HepG2 (cell line): ENCODE measurements around the gene NUDT3. TPM values are rescaled to one million over a fixed set of nuclear protein-coding genes. Genes with fewer than 3 reads are reported as not detected.

Experiments
- ATAD3A ChIP-seq: sonication (generic); formaldehyde crosslinking; IDR thresholded peaks from 2 replicates; pipeline ENCODE4 v1.4.0; 2020; ENCODE audit warnings: missing genetic modification reagents
- ATRX ChIP-seq: sonication (generic); formaldehyde crosslinking; IDR thresholded peaks from 2 replicates; pipeline ENCODE4 v1.4.0; 2020; ENCODE audit warnings: missing genetic modification reagents, borderline replicate concordance
- CERS6 ChIP-seq: sonication (generic); formaldehyde crosslinking; IDR thresholded peaks from 2 replicates; pipeline ENCODE4 v1.5.0; 2020; ENCODE audit warnings: missing genetic modification reagents
- CREM ChIP-seq, 2 experiments: sonication (generic) in 1 of 2; formaldehyde crosslinking in 1 of 2; IDR thresholded peaks; 2 replicates each; pipeline versions ENCODE4 v1.4.0 to v1.6.1; 2016 to 2020; ENCODE audit warnings: antibody characterized with exemption in 1 of 2, mild to moderate bottlenecking in 1 of 2, missing genetic modification reagents in 1 of 2
- ERF ChIP-seq: IDR thresholded peaks from 2 replicates; pipeline ENCODE4 v1.6.1; 2018; ENCODE audit warnings: missing biosample characterization, missing genetic modification reagents
- FIP1L1 ChIP-seq: fragments of 200-400 bp; formaldehyde crosslinking; IDR thresholded peaks from 2 replicates; pipeline ENCODE4 v1.6.1; 2018; ENCODE audit warnings: low read depth, mild to moderate bottlenecking, low read length, moderate library complexity, borderline replicate concordance; ENCODE audit not compliant: insufficient read depth
- GRHL1 ChIP-seq: sonication (generic); formaldehyde crosslinking; conservative IDR thresholded peaks from 2 replicates; pipeline ENCODE4 v1.8.0; 2022; ENCODE audit warnings: missing genetic modification reagents
- KAT7 ChIP-seq: IDR thresholded peaks from 2 replicates; pipeline ENCODE4 v1.6.1; 2018; ENCODE audit warnings: borderline replicate concordance, missing compliant biosample characterization
- MAZ ChIP-seq, 2 experiments: sonication (generic) in 1 of 2; formaldehyde crosslinking in 1 of 2; IDR thresholded peaks; 2 replicates each; pipeline versions ENCODE4 v1.5.0 to v1.6.1; 2012 to 2020; ENCODE audit warnings: low read depth in 2 of 2, mild to moderate bottlenecking in 2 of 2, borderline replicate concordance in 1 of 2, improper control_type of control experiment in 1 of 2, low read length in 1 of 2, missing genetic modification reagents in 1 of 2, moderate library complexity in 1 of 2
- MLXIP ChIP-seq: sonication (generic); formaldehyde crosslinking; IDR thresholded peaks from 2 replicates; pipeline ENCODE4 v1.9.0; 2021; ENCODE audit warnings: missing genetic modification reagents, borderline replicate concordance
- MXD1 ChIP-seq: sonication (generic); formaldehyde crosslinking; IDR thresholded peaks from 2 replicates; pipeline ENCODE4 v1.4.0; 2020; ENCODE audit warnings: mild to moderate bottlenecking, missing genetic modification reagents
- PRMT3 ChIP-seq: sonication (generic); formaldehyde crosslinking; IDR thresholded peaks from 2 replicates; pipeline ENCODE4 v1.8.1; 2022; ENCODE audit warnings: low read depth, mild to moderate bottlenecking, moderate library complexity, missing genetic modification reagents, borderline replicate concordance
- RXRB ChIP-seq: IDR thresholded peaks from 2 replicates; pipeline ENCODE4 v1.6.1; 2016; ENCODE audit warnings: borderline replicate concordance, missing genetic modification reagents, missing compliant biosample characterization
- SNRNP70 ChIP-seq: fragments of 200-400 bp; formaldehyde crosslinking; IDR thresholded peaks from 2 replicates; pipeline ENCODE4 v1.6.1; 2017; ENCODE audit warnings: mild to moderate bottlenecking, low read depth, low read length, moderate library complexity
- ZNF160 ChIP-seq: sonication (generic); formaldehyde crosslinking; IDR thresholded peaks from 2 replicates; pipeline ENCODE4 v1.8.0; 2022; ENCODE audit warnings: mild to moderate bottlenecking, inconsistent platforms, missing genetic modification reagents
- ZNF256 ChIP-seq: sonication (generic); formaldehyde crosslinking; conservative IDR thresholded peaks from 2 replicates; pipeline ENCODE4 v1.4.0; 2020; ENCODE audit warnings: missing genetic modification reagents
- ZNF570 ChIP-seq: sonication (generic); formaldehyde crosslinking; IDR thresholded peaks from 2 replicates; pipeline ENCODE4 v1.4.0; 2020; ENCODE audit warnings: mild to moderate bottlenecking, missing genetic modification reagents, borderline replicate concordance
- ZNF577 ChIP-seq: sonication (generic); formaldehyde crosslinking; IDR thresholded peaks from 2 replicates; pipeline ENCODE4 v1.4.0; 2020; ENCODE audit warnings: mild to moderate bottlenecking, low read depth, missing genetic modification reagents, borderline replicate concordance
- ZNF749 ChIP-seq: sonication (generic); formaldehyde crosslinking; IDR thresholded peaks from 2 replicates; pipeline ENCODE4 v1.8.0; 2022; ENCODE audit warnings: mild to moderate bottlenecking, missing genetic modification reagents, moderate library complexity, borderline replicate concordance
- ZNF773 ChIP-seq: sonication (generic); formaldehyde crosslinking; IDR thresholded peaks from 2 replicates; pipeline ENCODE4 v1.4.0; 2020; ENCODE audit warnings: missing genetic modification reagents, borderline replicate concordance
- ZNF781 ChIP-seq: sonication (generic); formaldehyde crosslinking; IDR thresholded peaks from 2 replicates; pipeline ENCODE4 v1.5.1; 2020; ENCODE audit warnings: borderline replicate concordance, mild to moderate bottlenecking, missing genetic modification reagents; ENCODE audit errors: not compliant biosample characterization
- polyA plus RNA-seq, 8 experiments: library from polyadenylated mRNA; depleted of rRNA in 3 of 8; stranded (reverse) in 7 of 8; unstranded in 1 of 8; fragments of >200 nt; fragmentation: Illumina TruSeq in 4 of 8; extraction: Trizol in 4 of 8; gene quantifications; 2 replicates each; pipeline versions ENCODE4 v1.2.1 to v1.2.3, GENCODE V29; 2011 to 2016; ENCODE audit warnings: low read depth in 4 of 8, missing spikeins in 1 of 8, mixed read lengths in 1 of 8; ENCODE audit not compliant: insufficient read depth in 1 of 8
- total RNA-seq, 5 experiments: library from RNA; depleted of rRNA; stranded (reverse); fragments of >200 nt; fragmentation: Illumina TruSeq; extraction: Trizol; gene quantifications; 2 replicates each; pipeline ENCODE4 v1.2.3, GENCODE V29; 2016; ENCODE audit warnings: low read depth in 1 of 5

Gene NUDT3
- total and polyA plus RNA-seq, 2 of the 13 experiments (the other 11 are each of a cell fraction or from before 2014, with no cell fraction given) = 20.2 to 20.6 TPM

GRCh38 chr6:34390531-34391472 is 1.7 kb downstream of the NUDT3 start (continued):
- TF ChIP-seq MAZ (IDR thresholded peaks at IDR 0.05; ENCODE audit: borderline replicate concordance, low read depth, low read length) = no peak
- TF ChIP-seq MAZ (CRISPR knock-in tag; IDR thresholded peaks at IDR 0.05; ENCODE audit: low read depth) = no peak
- TF ChIP-seq MXD1 (CRISPR knock-in tag) = no peak
- TF ChIP-seq ZNF570 = no peak
- no peak for TF ChIP-seq SNRNP70
- no peak for TF ChIP-seq ZNF773 (CRISPR knock-in tag)
- no peak for TF ChIP-seq PRMT3 (CRISPR knock-in tag)
- TF ChIP-seq ZNF749 (CRISPR knock-in tag) = no peak; the same call in 1 of the 2 replicates
- TF ChIP-seq CREM (IDR thresholded peaks at IDR 0.05) = peak; percentile 11; the same call in 1 of the 2 replicates
- TF ChIP-seq CREM (CRISPR knock-in tag; IDR thresholded peaks at IDR 0.05) = no peak
- TF ChIP-seq KAT7 = no peak
- peak; percentile 51; the same call in 1 of the 2 replicates for TF ChIP-seq RXRB (CRISPR knock-in tag)
- TF ChIP-seq ZNF160 = no peak
- no peak for TF ChIP-seq MLXIP (CRISPR knock-in tag)
- TF ChIP-seq ZNF256 (CRISPR knock-in tag) = no peak
- TF ChIP-seq CERS6 = no peak
- TF ChIP-seq ZNF781 (CRISPR knock-in tag) = no peak
- no peak; the same call in 1 of the 2 replicates for TF ChIP-seq ERF (CRISPR knock-in tag)
- TF ChIP-seq ATRX (CRISPR knock-in tag) = no peak
- no peak for TF ChIP-seq FIP1L1
- no peak for TF ChIP-seq GRHL1 (CRISPR knock-in tag)
- no peak for TF ChIP-seq ATAD3A (CRISPR knock-in tag)
- no peak for TF ChIP-seq ZNF577
